Central memory CD4-positive, alpha-beta T cell (primary cell): ENCODE results near the gene PSMC3IP.
"Not testable (repeated sequence)": the region's sequence is repeated elsewhere in the genome, so short reads cannot be mapped to it uniquely, and the experiment has no call there.

Experiments used
- DNase-seq: peaks from one replicate; pipeline ENCODE4 v3.0.0; 2022

PSMC3IP gene

GRCh38 chr17:42560246-42560645 is 17.3 kb downstream of the PSMC3IP start:
- DNase-seq, result no peak

GRCh38 chr17:42559075-42559474 is 18.5 kb downstream of the PSMC3IP start:
- no peak for DNase-seq

- DNase-seq, result not testable (repeated sequence)
Observed at GRCh38 chr17:42555961-42556617, 21.4 kb downstream of the PSMC3IP start.

- DNase-seq, result no peak
Observed at GRCh38 chr17:42555122-42555622, 22.4 kb downstream of the PSMC3IP start.

GRCh38 chr17:42554250-42555121 is 23.0 kb downstream of the PSMC3IP start:
- peak; percentile 72 for DNase-seq

- no peak for DNase-seq
Observed at GRCh38 chr17:42553866-42554249, 23.7 kb downstream of the PSMC3IP start.

GRCh38 chr17:42553161-42553818 is 24.2 kb downstream of the PSMC3IP start:
- DNase-seq, result no peak

- DNase-seq, result not testable (repeated sequence)
Observed at GRCh38 chr17:42552736-42553135, 24.8 kb downstream of the PSMC3IP start, which contains the start of gene HSD17B1. Gene HSD17B1, plus strand, starts transcription at chr17:42552923. Its CDS starts 11 bp downstream, at chr17:42552934.

- DNase-seq, result no peak
Observed at GRCh38 chr17:42548993-42549755, 28.4 kb downstream of the PSMC3IP start.

GRCh38 chr17:42548070-42548837 is 29.3 kb downstream of the PSMC3IP start:
- peak; percentile 69 for DNase-seq

- DNase-seq, result no peak
Observed at GRCh38 chr17:42547698-42548069, 29.8 kb downstream of the PSMC3IP start.

GRCh38 chr17:42547001-42547461 is 30.5 kb downstream of the PSMC3IP start:
- no peak for DNase-seq

- DNase-seq, result not testable (repeated sequence)
Observed at GRCh38 chr17:42545755-42546505, 31.6 kb downstream of the PSMC3IP start.

- DNase-seq, result no peak
Observed at GRCh38 chr17:42544874-42545283, 32.6 kb downstream of the PSMC3IP start.

GRCh38 chr17:42543190-42544079 is 34.1 kb downstream of the PSMC3IP start:
- no peak for DNase-seq

- no peak for DNase-seq
Observed at GRCh38 chr17:42541041-42541833, 36.3 kb downstream of the PSMC3IP start.

- DNase-seq, result not testable (repeated sequence)
Observed at GRCh38 chr17:42540558-42540957, 37.0 kb downstream of the PSMC3IP start.

- DNase-seq, result no peak
Observed at GRCh38 chr17:42538482-42538881, 39.0 kb downstream of the PSMC3IP start.
